ENCODE data around the gene CBLC. TPM values are rescaled to one million over a fixed set of nuclear protein-coding genes. Genes with fewer than 3 reads are reported as not detected.
A peak's percentile ranks its signal among the peaks of the same experiment; 100 is the strongest.

CBLC gene
- total RNA-seq, 1 experiment from 2014 or later, result 25.4 TPM

DNA sequence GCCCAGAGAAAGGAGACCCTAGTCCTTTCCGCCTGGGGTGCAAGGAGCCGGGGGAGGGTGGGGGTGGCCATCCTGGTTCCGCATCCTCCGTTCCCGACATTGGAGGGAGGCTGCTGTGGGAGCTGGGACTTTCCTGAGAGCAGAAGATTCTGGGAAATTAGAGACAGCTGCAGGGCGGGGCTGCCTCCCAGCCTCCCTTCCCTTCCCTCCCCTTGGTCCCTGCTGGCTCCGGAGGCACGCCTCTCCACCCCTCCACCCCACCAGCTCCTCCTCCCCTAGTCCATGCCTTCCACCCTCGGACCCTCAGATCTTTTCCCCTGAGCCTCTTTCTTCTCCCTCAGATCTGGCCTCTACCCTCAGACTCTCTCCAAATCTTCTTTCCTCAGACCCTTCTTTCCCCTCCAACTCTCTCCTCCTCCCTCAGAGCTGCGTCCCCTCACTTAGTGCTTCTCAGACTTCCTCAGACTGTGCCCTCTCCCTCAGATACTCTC lies 32.3 kb upstream of the CBLC start:
- no peak for ATAC-seq
- H3K4me2 ChIP-seq (ENCODE audit: low read length), result 0 out of 2 replicates have a peak overlapping the region, but pooled peaks have one; percentile 22
- ChIA-PET POLR2A (ENCODE audit: unreplicated experiment) (no interaction called here), CTCF (interaction anchor here (0.6 kb wide), 1 partner anchor 9 kb away, joined by 4 read pairs; no protein-coding TSS in a partner anchor)
- H4K20me1 ChIP-seq (ENCODE audit: low read length), result peaks cover 11% of the 10 kb centered on the region
- intact Hi-C loops (cut with micrococcal nuclease), result no loop called here
- H3K27ac ChIP-seq (ENCODE audit: low read length), result peak overlapping the region; percentile 57
- no peak overlapping the region for H2AFZ ChIP-seq (ENCODE audit: low read length)
- H3K4me3 ChIP-seq (ENCODE audit: low read length), result no peak overlapping the region
- H3K9me2 ChIP-seq (replicated peaks; ENCODE audit: low read length), result no peaks in the 10 kb centered on the region
- H3K79me2 ChIP-seq (ENCODE audit: low read length), result peaks cover 16% of the 10 kb centered on the region
- H3K9me3 ChIP-seq (ENCODE audit: low read length), result no peaks in the 10 kb centered on the region
- peak; percentile 30 for DNase-seq
- H3K4me1 ChIP-seq (ENCODE audit: insufficient read depth, low read length), result peaks cover 55% of the 10 kb centered on the region
- H3K27me3 ChIP-seq (ENCODE audit: low read length), result no peaks in the 10 kb centered on the region
- H3K36me3 ChIP-seq (ENCODE audit: low read depth, low read length), result no peaks in the 10 kb centered on the region
- no TSS peak for BruUV-seq (replicated peaks)
- peak overlapping the region; percentile 50 for H3K9ac ChIP-seq (ENCODE audit: low read length)
- no peaks in the 10 kb centered on the region for H3F3A ChIP-seq (ENCODE audit: low read length, unreplicated experiment)
- no peak for TF ChIP-seq EZH2phosphoT487 (IDR thresholded peaks at IDR 0.05; ENCODE audit: borderline replicate concordance, low read length)
- no peak for TF ChIP-seq EZH2 (IDR thresholded peaks at IDR 0.05; ENCODE audit: low read length, unreplicated experiment)
- TF ChIP-seq, protein P1, sequence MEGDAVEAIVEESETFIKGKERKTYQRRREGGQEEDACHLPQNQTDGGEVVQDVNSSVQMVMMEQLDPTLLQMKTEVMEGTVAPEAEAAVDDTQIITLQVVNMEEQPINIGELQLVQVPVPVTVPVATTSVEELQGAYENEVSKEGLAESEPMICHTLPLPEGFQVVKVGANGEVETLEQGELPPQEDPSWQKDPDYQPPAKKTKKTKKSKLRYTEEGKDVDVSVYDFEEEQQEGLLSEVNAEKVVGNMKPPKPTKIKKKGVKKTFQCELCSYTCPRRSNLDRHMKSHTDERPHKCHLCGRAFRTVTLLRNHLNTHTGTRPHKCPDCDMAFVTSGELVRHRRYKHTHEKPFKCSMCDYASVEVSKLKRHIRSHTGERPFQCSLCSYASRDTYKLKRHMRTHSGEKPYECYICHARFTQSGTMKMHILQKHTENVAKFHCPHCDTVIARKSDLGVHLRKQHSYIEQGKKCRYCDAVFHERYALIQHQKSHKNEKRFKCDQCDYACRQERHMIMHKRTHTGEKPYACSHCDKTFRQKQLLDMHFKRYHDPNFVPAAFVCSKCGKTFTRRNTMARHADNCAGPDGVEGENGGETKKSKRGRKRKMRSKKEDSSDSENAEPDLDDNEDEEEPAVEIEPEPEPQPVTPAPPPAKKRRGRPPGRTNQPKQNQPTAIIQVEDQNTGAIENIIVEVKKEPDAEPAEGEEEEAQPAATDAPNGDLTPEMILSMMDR (conservative IDR thresholded peaks at IDR 0.05; ENCODE audit: low read depth, low read length), result no peak

DNA sequence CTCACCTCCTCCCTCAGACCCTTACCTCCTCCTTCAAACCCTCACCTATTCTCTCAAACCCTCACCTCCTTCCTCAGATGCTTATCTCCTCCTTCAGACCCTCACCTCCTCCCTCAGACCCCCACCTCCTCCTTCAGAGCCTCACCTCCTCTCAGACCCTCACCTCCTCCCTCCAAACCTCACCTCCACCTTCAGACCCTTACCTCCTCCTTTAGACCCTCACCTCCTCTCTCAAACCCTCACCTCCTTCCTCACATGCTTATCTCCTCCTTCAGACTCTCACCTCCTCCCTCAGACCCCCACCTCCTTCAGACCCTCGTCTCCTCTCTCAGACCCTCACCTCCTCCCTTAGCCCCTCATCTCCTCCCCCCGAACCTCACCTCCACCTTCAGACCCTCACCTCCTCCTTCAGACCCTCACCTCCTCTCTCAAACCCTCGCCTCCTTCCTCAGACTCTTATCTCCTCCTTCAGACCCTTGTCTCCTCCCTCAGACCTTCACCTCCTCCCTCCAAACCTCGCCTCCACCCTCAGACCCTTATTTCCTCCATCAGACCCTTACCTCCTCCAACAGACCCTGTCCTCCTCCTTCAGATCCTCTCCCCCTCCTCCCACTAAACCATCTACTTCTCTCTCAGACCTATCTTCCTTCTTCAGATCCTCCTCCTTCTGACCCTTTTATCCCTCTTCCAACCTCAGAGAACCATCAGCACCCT lies 31.6 kb upstream of the CBLC start:
- Histone ChIP-seq H3K4me2 (ENCODE audit: low read length) (no peak overlapping the region), H3K4me1 (ENCODE audit: insufficient read depth, low read length) (peaks cover 53% of the 10 kb centered on the region), H4K20me1 (ENCODE audit: low read length) (peaks cover 11% of the 10 kb centered on the region), H3K27ac (ENCODE audit: low read length) (peak overlapping the region; percentile 57), H3K79me2 (ENCODE audit: low read length) (peaks cover 23% of the 10 kb centered on the region), H3F3A (ENCODE audit: low read length, unreplicated experiment) (no peaks in the 10 kb centered on the region), H3K27me3 (ENCODE audit: low read length) (no peaks in the 10 kb centered on the region), H3K9me3 (ENCODE audit: low read length) (no peaks in the 10 kb centered on the region), H3K4me3 (ENCODE audit: low read length) (no peak overlapping the region), H3K9ac (ENCODE audit: low read length) (peak overlapping the region; percentile 98), H2AFZ (ENCODE audit: low read length) (no peak overlapping the region), H3K9me2 (replicated peaks; ENCODE audit: low read length) (no peaks in the 10 kb centered on the region), H3K36me3 (ENCODE audit: low read depth, low read length) (no peaks in the 10 kb centered on the region)
- no peak for ATAC-seq
- no TSS peak for BruUV-seq (replicated peaks)
- no peak for DNase-seq
- CTCF ChIA-PET, result no interaction called here
- POLR2A ChIA-PET (ENCODE audit: unreplicated experiment), result no interaction called here
- intact Hi-C loops (cut with micrococcal nuclease), result no loop called here
- TF ChIP-seq EZH2phosphoT487 (IDR thresholded peaks at IDR 0.05; ENCODE audit: borderline replicate concordance, low read length) (no peak), EZH2 (IDR thresholded peaks at IDR 0.05; ENCODE audit: low read length, unreplicated experiment) (no peak)
- TF ChIP-seq, protein P1 (conservative IDR thresholded peaks at IDR 0.05; ENCODE audit: low read depth, low read length), result no peak

DNA sequence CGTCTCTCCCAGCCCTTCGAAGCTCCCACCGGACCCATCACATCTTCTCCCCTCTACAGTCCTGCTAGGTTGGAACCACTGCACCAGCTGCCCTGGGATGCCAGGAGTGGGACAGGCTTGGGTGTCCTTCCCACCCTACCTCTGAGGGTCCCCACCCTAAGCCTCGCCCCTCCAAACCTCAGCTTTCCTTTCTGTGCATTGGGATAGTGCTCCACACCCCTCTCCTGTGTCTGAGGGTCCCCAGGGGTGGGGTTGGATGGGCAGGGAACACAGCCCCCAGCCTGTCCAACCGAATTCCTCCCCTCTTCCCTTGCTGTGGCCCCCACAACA lies 31.1 kb upstream of the CBLC start:
- no TSS peak for BruUV-seq (replicated peaks)
- H3K27ac ChIP-seq (ENCODE audit: low read length), result peak overlapping the region; percentile 100
- peaks cover 11% of the 10 kb centered on the region for H4K20me1 ChIP-seq (ENCODE audit: low read length)
- no peaks in the 10 kb centered on the region for H3K9me2 ChIP-seq (replicated peaks; ENCODE audit: low read length)
- H3K36me3 ChIP-seq (ENCODE audit: low read depth, low read length), result no peaks in the 10 kb centered on the region
- TF ChIP-seq, protein P1 (conservative IDR thresholded peaks at IDR 0.05; ENCODE audit: low read depth, low read length), result no peak
- TF ChIP-seq EZH2 (IDR thresholded peaks at IDR 0.05; ENCODE audit: low read length, unreplicated experiment) (no peak), EZH2phosphoT487 (IDR thresholded peaks at IDR 0.05; ENCODE audit: borderline replicate concordance, low read length) (no peak)
- no peak overlapping the region for H3K4me3 ChIP-seq (ENCODE audit: low read length)
- no peaks in the 10 kb centered on the region for H3K9me3 ChIP-seq (ENCODE audit: low read length)
- intact Hi-C loops (cut with micrococcal nuclease), result no loop called here
- peak overlapping the region; percentile 99 for H3K4me2 ChIP-seq (ENCODE audit: low read length)
- DNase-seq (no peak), ATAC-seq (no peak)
- ChIA-PET POLR2A (ENCODE audit: unreplicated experiment) (no interaction called here), CTCF (no interaction called here)
- H3K79me2 ChIP-seq (ENCODE audit: low read length), result peaks cover 28% of the 10 kb centered on the region
- no peak overlapping the region for H2AFZ ChIP-seq (ENCODE audit: low read length)
- H3K9ac ChIP-seq (ENCODE audit: low read length), result peak overlapping the region; percentile 98
- H3K27me3 ChIP-seq (ENCODE audit: low read length), result no peaks in the 10 kb centered on the region
- peaks cover 57% of the 10 kb centered on the region for H3K4me1 ChIP-seq (ENCODE audit: insufficient read depth, low read length)
- H3F3A ChIP-seq (ENCODE audit: low read length, unreplicated experiment), result no peaks in the 10 kb centered on the region
